Fibroblast of the aortic adventitia (primary cell): ENCODE data around the gene ALG12. TPM values are rescaled to one million over a fixed set of nuclear protein-coding genes. Genes with fewer than 3 reads are reported as not detected.

Experiments
- DNase-seq: peaks from one replicate; pipeline ENCODE4 v3.0.0-alpha.2; 2010; ENCODE audit warnings: low read depth
- H3K4me3 ChIP-seq: 2 replicates; pipeline ENCODE4 v1.5.1; 2011; ENCODE audit warnings: low read depth, mild to moderate bottlenecking, control low read depth, low read length, moderate library complexity
- total RNA-seq: library from RNA; depleted of rRNA; stranded (reverse); fragments of >200 nt; gene quantifications from 2 replicates; pipeline ENCODE4 v1.2.3, GENCODE V29; 2012; ENCODE audit warnings: low replicate concordance
- TF ChIP-seq, protein P1 (sequence below): IDR thresholded peaks from 2 replicates; pipeline ENCODE4 v1.5.1; 2011; ENCODE audit warnings: mild to moderate bottlenecking, low read length, control low read depth, inconsistent platforms; ENCODE audit not compliant: insufficient read depth

Gene ALG12
- total RNA-seq, 1 donor, result 19.9 TPM

- no peak for DNase-seq
- no peak overlapping the region for H3K4me3 ChIP-seq
- TF ChIP-seq, protein P1, sequence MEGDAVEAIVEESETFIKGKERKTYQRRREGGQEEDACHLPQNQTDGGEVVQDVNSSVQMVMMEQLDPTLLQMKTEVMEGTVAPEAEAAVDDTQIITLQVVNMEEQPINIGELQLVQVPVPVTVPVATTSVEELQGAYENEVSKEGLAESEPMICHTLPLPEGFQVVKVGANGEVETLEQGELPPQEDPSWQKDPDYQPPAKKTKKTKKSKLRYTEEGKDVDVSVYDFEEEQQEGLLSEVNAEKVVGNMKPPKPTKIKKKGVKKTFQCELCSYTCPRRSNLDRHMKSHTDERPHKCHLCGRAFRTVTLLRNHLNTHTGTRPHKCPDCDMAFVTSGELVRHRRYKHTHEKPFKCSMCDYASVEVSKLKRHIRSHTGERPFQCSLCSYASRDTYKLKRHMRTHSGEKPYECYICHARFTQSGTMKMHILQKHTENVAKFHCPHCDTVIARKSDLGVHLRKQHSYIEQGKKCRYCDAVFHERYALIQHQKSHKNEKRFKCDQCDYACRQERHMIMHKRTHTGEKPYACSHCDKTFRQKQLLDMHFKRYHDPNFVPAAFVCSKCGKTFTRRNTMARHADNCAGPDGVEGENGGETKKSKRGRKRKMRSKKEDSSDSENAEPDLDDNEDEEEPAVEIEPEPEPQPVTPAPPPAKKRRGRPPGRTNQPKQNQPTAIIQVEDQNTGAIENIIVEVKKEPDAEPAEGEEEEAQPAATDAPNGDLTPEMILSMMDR, result no peak
Observed at GRCh38 chr22:49892226-49892899, 25.9 kb downstream of the ALG12 start.

- no peak for DNase-seq
- no peak overlapping the region for H3K4me3 ChIP-seq
- TF ChIP-seq, protein P1, result no peak
Observed at GRCh38 chr22:49889071-49889470, 29.2 kb downstream of the ALG12 start.

DNA sequence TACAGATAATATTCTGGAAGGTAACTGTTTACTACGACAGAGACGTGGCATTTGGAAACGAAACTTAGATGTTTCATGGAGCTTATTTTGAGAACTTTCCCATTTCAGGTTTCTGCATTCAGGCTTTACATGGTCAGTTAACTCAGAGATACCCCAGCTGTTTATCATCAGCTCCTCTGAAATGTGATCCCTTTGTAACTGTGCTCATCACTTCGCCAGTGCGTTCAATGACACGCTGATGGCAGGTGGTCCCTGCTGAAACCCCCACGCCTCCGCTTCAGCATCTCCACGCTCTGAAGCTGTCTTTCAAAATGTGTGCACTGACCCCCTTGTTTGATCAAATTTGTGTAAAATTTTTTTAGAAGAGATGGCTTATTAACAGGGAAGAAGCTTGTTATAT, 30.5 kb downstream of the ALG12 start:
- TF ChIP-seq, protein P1, result no peak
- no peak for DNase-seq
- H3K4me3 ChIP-seq, result no peak overlapping the region

DNA sequence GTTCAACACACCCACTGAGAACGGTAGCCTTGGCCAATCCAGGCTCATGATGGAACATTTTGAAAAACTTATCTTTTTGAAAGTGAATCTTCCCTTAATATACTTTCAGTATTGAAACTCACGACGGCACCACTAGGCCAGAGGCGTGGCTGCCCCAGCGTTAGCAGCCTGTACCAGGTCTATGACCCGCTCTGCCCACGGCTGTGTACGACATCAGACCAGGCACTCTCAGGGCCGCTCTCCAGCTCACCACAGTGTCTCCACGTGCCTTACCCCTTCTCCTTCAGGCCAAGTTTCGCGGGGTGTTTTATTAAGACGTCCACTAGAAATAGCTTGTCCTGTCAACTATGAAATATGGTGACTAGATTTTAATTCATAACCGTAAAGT, 31.2 kb downstream of the ALG12 start:
- no peak overlapping the region for H3K4me3 ChIP-seq
- DNase-seq, result no peak
- TF ChIP-seq, protein P1, result no peak

DNA sequence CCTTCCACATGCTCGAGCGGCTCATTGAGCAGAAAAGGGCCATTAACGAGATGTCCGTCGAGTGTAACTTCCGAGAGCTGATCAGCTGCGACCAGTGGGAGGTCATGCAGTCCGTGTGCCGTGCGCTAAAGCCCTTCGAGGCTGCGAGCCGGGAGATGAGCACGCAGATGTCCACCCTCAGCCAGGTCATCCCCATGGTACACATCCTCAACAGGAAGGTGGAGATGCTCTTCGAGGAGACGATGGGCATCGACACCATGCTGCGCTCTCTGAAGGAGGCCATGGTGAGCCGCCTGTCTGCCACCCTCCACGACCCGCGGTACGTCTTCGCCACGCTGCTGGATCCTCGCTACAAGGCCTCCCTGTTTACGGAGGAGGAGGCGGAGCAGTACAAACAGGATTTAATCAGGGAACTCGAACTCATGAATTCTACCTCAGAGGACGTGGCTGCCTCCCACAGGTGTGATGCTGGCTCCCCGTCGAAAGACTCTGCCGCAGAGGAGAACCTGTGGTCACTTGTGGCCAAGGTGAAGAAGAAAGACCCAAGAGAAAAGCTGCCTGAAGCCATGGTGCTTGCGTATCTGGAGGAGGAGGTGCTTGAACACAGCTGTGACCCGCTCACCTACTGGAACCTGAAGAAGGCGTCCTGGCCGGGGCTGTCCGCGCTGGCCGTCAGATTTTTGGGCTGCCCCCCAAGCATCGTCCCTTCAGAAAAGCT, 31.7 kb downstream of the ALG12 start:
- TF ChIP-seq, protein P1, result no peak
- DNase-seq, result no peak

GRCh38 chr22:49885881-49886280, 32.4 kb downstream of the ALG12 start:
- no peak for DNase-seq
- no peak overlapping the region for H3K4me3 ChIP-seq
- TF ChIP-seq, protein P1, result no peak

More for the DNA sequence above, 31.7 kb downstream of the ALG12 start:
- no peak overlapping the region for H3K4me3 ChIP-seq
